ENCODE measurements around the gene NRG2. TPM values are rescaled to one million over a fixed set of nuclear protein-coding genes. Genes with fewer than 3 reads are reported as not detected.

The NRG2 gene
- total RNA-seq, 4 donors from 2014 or later: 5.3 to 8.8 (median 7.5) TPM

GRCh38 chr5:139838381-139839197 lies 204.5 kb downstream of the NRG2 start:
- WGBS, 2 donors: 86 to 89% methylated on average over 12 of the region's 12 CpGs
- DNase-seq (ENCODE audit: low spot score in 2 of 2): no peak
- TF ChIP-seq POLR2A (IDR thresholded peaks at IDR 0.05): no peak
- TF ChIP-seq, protein P1, sequence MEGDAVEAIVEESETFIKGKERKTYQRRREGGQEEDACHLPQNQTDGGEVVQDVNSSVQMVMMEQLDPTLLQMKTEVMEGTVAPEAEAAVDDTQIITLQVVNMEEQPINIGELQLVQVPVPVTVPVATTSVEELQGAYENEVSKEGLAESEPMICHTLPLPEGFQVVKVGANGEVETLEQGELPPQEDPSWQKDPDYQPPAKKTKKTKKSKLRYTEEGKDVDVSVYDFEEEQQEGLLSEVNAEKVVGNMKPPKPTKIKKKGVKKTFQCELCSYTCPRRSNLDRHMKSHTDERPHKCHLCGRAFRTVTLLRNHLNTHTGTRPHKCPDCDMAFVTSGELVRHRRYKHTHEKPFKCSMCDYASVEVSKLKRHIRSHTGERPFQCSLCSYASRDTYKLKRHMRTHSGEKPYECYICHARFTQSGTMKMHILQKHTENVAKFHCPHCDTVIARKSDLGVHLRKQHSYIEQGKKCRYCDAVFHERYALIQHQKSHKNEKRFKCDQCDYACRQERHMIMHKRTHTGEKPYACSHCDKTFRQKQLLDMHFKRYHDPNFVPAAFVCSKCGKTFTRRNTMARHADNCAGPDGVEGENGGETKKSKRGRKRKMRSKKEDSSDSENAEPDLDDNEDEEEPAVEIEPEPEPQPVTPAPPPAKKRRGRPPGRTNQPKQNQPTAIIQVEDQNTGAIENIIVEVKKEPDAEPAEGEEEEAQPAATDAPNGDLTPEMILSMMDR (IDR thresholded peaks at IDR 0.05): no peak
- H3K4me3 ChIP-seq (ENCODE audit: low read depth, poor library complexity, severe bottlenecking): no peak overlapping the region
- intact Hi-C loops (cut with DNase I; ENCODE audit: low total_unique reads): no loop called here

GRCh38 chr5:139837711-139838380 lies 205.3 kb downstream of the NRG2 start:
- 83 to 86% methylated on average over 10 of the region's 10 CpGs for WGBS, 2 donors
- no peak overlapping the region for H3K4me3 ChIP-seq (ENCODE audit: low read depth, poor library complexity, severe bottlenecking)
- DNase-seq (ENCODE audit: low spot score in 2 of 2): no peak
- TF ChIP-seq POLR2A (IDR thresholded peaks at IDR 0.05): no peak
- TF ChIP-seq, protein P1 (IDR thresholded peaks at IDR 0.05): no peak
- intact Hi-C loops (cut with DNase I; ENCODE audit: low total_unique reads): no loop called here

DNA sequence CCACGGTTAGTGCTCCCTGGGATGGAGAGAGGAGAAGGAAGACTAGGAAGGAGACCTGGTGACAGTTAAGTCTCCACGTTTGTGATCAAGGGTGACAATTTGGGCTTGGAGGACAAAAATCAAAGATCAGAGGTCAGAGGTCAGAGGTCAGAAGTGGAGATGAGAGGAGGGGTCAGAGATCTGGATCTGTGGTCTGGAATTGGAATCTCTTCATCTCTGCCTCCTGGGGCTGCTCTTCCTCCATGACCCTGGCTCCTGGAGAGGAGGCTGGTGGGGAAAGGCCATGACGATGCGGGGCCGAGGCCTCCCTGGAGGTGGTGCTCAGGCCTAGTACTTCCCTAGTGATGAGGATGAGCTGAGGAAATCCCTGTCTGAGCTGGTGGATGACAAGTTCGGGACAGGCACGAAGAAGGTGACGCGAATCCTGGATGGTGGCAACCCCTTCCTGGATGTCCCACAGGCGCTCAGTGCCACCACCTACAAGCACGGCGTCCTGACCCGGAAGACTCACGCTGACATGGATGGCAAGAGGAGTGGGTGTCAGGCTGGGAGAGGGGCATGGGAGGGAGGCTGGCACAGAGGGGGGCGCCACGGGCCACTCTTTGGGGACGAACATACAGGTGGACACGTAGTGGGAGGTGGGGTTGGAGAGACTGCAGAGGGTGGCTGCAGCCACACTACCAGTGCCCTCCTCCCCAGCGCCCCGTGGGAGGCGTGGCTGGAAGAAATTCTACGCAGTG lies 206.5 kb downstream of the NRG2 start:
- WGBS, 2 donors: 92% methylated on average over 22 of the region's 22 CpGs
- intact Hi-C loops (cut with DNase I; ENCODE audit: low total_unique reads): no loop called here
- TF ChIP-seq POLR2A (IDR thresholded peaks at IDR 0.05): no peak
- TF ChIP-seq, protein P1 (IDR thresholded peaks at IDR 0.05): no peak
- DNase-seq (ENCODE audit: low spot score in 2 of 2): no peak
- H3K4me3 ChIP-seq (ENCODE audit: low read depth, poor library complexity, severe bottlenecking): no peak overlapping the region

- DNase-seq (ENCODE audit: low spot score in 2 of 2): no peak
- intact Hi-C loops (cut with DNase I; ENCODE audit: low total_unique reads): no loop called here
- TF ChIP-seq, protein P1 (IDR thresholded peaks at IDR 0.05): no peak
- H3K4me3 ChIP-seq (ENCODE audit: low read depth, poor library complexity, severe bottlenecking): no peak overlapping the region
- 53 to 65% methylated on average over 3 of the region's 3 CpGs for WGBS, 2 donors
Measured at GRCh38 chr5:139835656-139836055, 207.4 kb downstream of the NRG2 start.

GRCh38 chr5:139833525-139833924 lies 209.6 kb downstream of the NRG2 start:
- no peak for DNase-seq (ENCODE audit: low spot score in 2 of 2)
- intact Hi-C loops (cut with DNase I; ENCODE audit: low total_unique reads): no loop called here
- 55 to 63% methylated on average over 3 of the region's 3 CpGs for WGBS, 2 donors
- H3K4me3 ChIP-seq (ENCODE audit: low read depth, poor library complexity, severe bottlenecking): no peak overlapping the region
- TF ChIP-seq, protein P1 (IDR thresholded peaks at IDR 0.05): no peak
- TF ChIP-seq POLR2A (IDR thresholded peaks at IDR 0.05): no peak
